Measurements from ENCODE around the gene RAMACL. TPM values are rescaled to one million over a fixed set of nuclear protein-coding genes. Genes with fewer than 3 reads are reported as not detected.
"Not testable (repeated sequence)": the region's sequence is repeated elsewhere in the genome, so short reads cannot be mapped to it uniquely, and the experiment has no call there.

Gene RAMACL
- total RNA-seq, 1 experiment from 2014 or later = not detected

GRCh38 chr6:166545156-166546034 is 41.1 kb downstream of the RAMACL start:
- in situ Hi-C loops (cut with HindIII; ENCODE audit: low pct_unique_long_range_greater_than_20kb, low sequenced_read_pairs) = no loop called here

DNA sequence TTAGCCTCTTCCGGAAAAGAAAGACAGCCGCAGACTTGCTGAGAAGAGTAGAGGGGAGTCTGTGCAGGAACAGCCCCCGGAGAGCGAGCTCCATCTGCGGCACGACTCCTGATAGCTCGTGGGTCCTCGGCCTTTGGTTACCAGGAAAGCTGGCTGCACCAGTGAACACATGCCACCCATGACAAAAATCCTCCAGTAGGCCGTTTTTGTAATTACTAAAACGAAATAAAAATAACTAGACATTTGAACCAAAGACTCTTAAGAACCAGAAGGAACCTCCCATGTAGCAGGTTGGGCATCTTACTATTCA is 42.2 kb downstream of the RAMACL start:
- in situ Hi-C loops (cut with HindIII; ENCODE audit: low pct_unique_long_range_greater_than_20kb, low sequenced_read_pairs) = no loop called here
- no peak for DNase-seq (ENCODE audit: low read depth)

More at GRCh38 chr6:166545156-166546034, 41.1 kb downstream of the RAMACL start:
- DNase-seq (ENCODE audit: low read depth) = no peak

DNA sequence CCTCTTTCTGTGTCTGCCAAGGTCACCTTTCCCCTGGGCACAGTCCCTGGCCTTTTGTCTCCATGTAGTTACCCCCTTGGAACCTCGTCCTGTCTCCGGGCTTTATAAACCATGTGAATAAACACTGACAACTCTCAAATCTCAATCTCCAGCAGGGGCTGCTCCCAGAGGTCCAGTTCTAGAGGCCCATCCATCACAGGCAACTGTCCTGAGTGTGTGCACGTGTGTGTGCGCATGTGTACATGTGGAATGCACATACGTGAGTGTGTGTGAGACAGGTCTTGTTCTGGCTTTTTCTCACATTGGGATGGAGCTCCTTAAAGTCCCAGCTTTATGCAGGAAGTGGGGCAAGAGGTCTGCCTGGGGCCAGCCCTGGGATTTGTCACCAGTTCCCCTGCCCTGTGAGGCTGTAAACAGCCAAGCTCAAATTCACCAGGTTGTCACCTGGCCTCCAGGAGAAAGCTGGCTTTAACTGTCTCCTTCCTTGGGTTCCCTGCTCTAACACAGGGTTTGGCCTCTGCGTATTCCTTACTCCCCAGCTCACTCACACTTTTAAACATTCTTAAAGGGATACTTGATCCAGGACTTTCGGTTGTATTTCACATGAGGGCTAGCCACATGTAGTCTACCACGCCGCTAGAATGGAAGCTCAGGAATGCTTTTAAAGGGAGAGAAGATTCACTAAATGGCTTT is 42.7 kb downstream of the RAMACL start:
- in situ Hi-C loops (cut with HindIII; ENCODE audit: low pct_unique_long_range_greater_than_20kb, low sequenced_read_pairs) = no loop called here
- DNase-seq (ENCODE audit: low read depth) = no peak

GRCh38 chr6:166542580-166542912 is 43.9 kb downstream of the RAMACL start:
- DNase-seq (ENCODE audit: low read depth) = no peak
- in situ Hi-C loops (cut with HindIII; ENCODE audit: low pct_unique_long_range_greater_than_20kb, low sequenced_read_pairs) = no loop called here

DNA sequence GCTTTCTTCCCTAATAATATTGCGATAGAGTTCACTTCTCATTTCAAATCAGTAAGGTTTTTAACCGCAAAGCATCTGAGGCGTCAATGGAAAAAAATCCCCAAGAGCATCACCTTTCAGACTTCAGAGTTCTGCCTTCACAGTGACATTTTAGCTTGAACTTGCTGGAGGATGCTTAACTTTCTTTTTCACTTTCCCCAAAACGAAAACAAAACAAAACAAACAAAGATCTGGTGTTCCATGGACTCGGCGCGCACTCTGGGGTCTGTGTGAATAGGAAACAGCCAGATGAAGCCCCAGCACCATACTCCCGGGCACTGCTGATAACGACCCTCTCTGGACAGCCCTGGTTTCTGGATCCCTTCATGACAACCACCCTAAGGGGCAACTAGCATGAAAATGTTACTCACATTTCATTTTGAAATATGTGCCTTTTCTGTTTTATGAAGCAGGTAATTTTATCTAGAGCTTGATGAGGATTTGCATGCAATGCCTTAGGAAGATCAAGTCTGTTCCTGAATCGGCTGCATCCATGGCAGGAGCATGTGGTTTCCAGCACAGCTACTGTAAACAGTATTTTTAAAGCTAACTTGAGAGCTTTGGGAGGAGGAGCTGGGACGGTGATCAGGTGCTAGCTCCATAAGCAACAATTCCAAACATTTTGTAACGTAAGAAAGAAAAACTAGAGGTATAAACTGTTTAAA is 44.5 kb downstream of the RAMACL start:
- in situ Hi-C loops (cut with HindIII; ENCODE audit: low pct_unique_long_range_greater_than_20kb, low sequenced_read_pairs) = no loop called here
- DNase-seq (ENCODE audit: low read depth) = no peak

- in situ Hi-C loops (cut with HindIII; ENCODE audit: low pct_unique_long_range_greater_than_20kb, low sequenced_read_pairs) = no loop called here
These were observed 45.1 kb downstream of the RAMACL start for GRCh38 chr6:166541366-166541765.

GRCh38 chr6:166540631-166541331 is 45.7 kb downstream of the RAMACL start:
- DNase-seq (ENCODE audit: low read depth) = no peak
- in situ Hi-C loops (cut with HindIII; ENCODE audit: low pct_unique_long_range_greater_than_20kb, low sequenced_read_pairs) = no loop called here

More at GRCh38 chr6:166541366-166541765, 45.1 kb downstream of the RAMACL start:
- DNase-seq (ENCODE audit: low read depth) = no peak

- DNase-seq (ENCODE audit: low read depth) = no peak
- in situ Hi-C loops (cut with HindIII; ENCODE audit: low pct_unique_long_range_greater_than_20kb, low sequenced_read_pairs) = no loop called here
These were observed 46.9 kb downstream of the RAMACL start for GRCh38 chr6:166539543-166539942.

- DNase-seq (ENCODE audit: low read depth); in situ Hi-C loops (cut with HindIII; ENCODE audit: low pct_unique_long_range_greater_than_20kb, low sequenced_read_pairs): not testable (repeated sequence)
These were observed 47.5 kb downstream of the RAMACL start for GRCh38 chr6:166539011-166539385.

GRCh38 chr6:166538297-166539010 is 48.0 kb downstream of the RAMACL start:
- DNase-seq (ENCODE audit: low read depth) = no peak
- in situ Hi-C loops (cut with HindIII; ENCODE audit: low pct_unique_long_range_greater_than_20kb, low sequenced_read_pairs) = no loop called here

GRCh38 chr6:166534658-166535406 is 51.6 kb downstream of the RAMACL start:
- DNase-seq (ENCODE audit: low read depth) = no peak
- in situ Hi-C loops (cut with HindIII; ENCODE audit: low pct_unique_long_range_greater_than_20kb, low sequenced_read_pairs) = no loop called here

DNA sequence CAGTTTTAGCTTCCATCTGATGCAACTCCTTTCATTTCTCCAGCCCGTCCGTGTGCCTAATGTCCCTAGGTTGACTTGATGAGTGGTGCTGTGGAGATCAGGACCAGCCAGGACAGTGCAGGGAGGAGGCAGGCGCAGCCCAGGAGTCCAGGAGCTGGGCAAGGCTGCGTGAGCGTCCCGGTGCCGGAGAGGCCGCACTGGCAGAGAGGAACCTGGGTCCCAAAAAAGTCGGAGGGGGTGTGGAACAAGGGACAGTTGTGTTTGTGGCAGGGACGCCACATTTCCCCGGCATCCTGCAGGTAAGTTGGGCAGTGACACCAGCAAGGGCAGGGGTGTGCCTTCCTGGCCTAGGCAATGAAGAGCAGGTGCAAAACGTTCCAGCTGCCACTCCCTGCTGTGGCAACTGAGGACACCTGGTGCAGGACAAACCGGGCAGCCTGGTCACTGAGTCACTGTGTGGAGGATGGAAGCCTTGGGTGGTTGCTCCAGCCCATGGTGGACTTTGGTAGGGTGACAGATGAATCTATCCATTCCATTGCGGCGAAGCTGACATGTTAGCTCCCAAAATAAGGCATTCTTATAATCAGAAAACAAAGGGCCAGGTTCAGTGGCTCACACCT is 53.2 kb downstream of the RAMACL start:
- in situ Hi-C loops (cut with HindIII; ENCODE audit: low pct_unique_long_range_greater_than_20kb, low sequenced_read_pairs) = no loop called here
- no peak for DNase-seq (ENCODE audit: low read depth)

Other genes starting within 250 kb of the RAMACL start
- 9.2 and 23.1 TPM in 2 replicates for gene SFT2D1, start 244.1 kb downstream of the RAMACL start, total RNA-seq (2014; rRNA removed; shearing (Covaris generic); ENCODE audit: low replicate concordance)
- 9.1 and 10.7 TPM in 2 replicates for gene MPC1, start 203.7 kb downstream of the RAMACL start, total RNA-seq (2014; rRNA removed; shearing (Covaris generic); ENCODE audit: low replicate concordance)
- gene RPS6KA2, start 40.6 kb upstream of the RAMACL start, total RNA-seq (2014; rRNA removed; shearing (Covaris generic); ENCODE audit: low replicate concordance) = 0.78 and 2.3 TPM in 2 replicates